ENCODE measurements around the gene FBXO47.

DNA sequence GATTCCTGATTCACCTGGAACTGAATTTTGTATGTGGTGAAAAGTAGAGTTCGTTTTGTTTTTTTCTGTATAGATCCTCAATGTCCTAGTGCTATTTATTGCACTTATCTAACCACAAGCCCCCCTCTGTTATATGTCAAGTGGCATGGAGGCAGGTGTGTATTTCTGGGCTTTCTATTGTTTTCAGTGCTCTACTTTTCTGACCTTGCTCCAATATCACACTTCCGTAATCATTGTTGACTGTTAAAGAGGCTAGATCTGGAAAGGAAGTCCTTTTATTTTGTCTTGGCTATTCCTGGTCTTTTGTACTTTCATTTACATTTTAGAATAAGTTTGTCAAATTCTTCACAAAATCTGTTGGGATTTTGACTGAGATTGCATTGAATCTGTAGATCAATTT lies 26.8 kb upstream of the FBXO47 start:
- TF ChIP-seq POLR2A (IDR thresholded peaks at IDR 0.05; ENCODE audit: low read length) (no peak), GATA1 (IDR thresholded peaks at IDR 0.05; ENCODE audit: low read depth, low read length) (no peak)

Measured in erythroblast (primary cell).